GM12873 (cell line): ENCODE results near the gene NTSR2.

Experiments
- TF ChIP-seq, protein P1 (sequence below): IDR thresholded peaks from 2 replicates; pipeline ENCODE4 v1.5.1; 2012; ENCODE audit warnings: low read depth, mild to moderate bottlenecking, moderate library complexity, low read length, control low read depth; ENCODE audit not compliant: insufficient read depth; ENCODE audit errors: missing control alignments

The NTSR2 gene

DNA sequence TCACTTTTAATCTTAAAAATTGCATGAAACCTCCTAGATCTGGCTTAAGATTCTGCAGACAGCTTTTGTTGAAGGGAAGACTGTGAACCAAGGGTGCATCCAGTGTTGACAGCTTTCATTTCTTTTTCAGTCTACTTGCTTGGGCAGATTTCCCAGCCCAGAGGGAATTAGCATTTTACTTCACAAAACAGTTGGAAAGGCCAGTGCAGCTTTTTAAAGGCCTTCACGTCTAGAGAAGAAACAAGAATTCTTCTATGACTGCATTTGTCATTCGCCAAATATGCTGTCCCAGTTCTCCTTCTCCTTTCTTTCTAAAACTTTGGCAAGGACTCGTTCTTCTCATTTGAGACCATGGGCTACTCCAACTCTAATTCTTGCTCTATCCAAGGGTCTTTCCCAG lies 17.4 kb downstream of the NTSR2 start:
- TF ChIP-seq, protein P1, sequence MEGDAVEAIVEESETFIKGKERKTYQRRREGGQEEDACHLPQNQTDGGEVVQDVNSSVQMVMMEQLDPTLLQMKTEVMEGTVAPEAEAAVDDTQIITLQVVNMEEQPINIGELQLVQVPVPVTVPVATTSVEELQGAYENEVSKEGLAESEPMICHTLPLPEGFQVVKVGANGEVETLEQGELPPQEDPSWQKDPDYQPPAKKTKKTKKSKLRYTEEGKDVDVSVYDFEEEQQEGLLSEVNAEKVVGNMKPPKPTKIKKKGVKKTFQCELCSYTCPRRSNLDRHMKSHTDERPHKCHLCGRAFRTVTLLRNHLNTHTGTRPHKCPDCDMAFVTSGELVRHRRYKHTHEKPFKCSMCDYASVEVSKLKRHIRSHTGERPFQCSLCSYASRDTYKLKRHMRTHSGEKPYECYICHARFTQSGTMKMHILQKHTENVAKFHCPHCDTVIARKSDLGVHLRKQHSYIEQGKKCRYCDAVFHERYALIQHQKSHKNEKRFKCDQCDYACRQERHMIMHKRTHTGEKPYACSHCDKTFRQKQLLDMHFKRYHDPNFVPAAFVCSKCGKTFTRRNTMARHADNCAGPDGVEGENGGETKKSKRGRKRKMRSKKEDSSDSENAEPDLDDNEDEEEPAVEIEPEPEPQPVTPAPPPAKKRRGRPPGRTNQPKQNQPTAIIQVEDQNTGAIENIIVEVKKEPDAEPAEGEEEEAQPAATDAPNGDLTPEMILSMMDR: no peak

DNA sequence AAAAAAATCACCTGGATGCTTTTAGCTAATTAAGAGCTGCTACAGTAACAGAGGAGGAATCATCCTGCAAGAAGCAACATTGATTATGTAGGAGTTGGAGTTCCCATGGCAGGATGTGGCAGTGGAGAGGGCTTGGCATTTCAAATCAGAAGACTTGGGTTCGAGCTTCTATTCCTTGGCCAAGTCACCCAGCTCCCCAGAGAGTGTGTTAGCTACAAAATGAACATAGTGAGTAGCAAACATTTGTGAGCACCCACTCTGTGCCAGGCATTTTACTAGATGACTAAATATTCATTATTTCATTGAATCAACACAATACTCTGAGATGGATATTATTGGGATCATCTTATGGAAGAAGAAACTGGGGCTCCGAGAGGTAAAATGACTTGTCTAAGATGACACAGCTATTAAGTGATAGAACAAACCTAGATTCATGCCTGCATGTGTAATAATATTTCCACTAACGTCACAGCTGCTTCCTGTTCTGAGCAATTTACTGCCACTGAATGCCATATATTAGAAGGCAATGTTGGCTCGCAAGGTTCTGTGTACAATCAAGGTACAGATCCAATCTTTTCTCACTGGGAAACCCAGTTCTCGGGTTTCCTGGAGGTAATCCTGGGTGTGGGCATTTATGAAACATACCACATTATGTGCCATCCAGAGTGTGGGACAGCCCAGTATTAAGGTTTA lies 18.0 kb downstream of the NTSR2 start:
- TF ChIP-seq, protein P1: no peak

DNA sequence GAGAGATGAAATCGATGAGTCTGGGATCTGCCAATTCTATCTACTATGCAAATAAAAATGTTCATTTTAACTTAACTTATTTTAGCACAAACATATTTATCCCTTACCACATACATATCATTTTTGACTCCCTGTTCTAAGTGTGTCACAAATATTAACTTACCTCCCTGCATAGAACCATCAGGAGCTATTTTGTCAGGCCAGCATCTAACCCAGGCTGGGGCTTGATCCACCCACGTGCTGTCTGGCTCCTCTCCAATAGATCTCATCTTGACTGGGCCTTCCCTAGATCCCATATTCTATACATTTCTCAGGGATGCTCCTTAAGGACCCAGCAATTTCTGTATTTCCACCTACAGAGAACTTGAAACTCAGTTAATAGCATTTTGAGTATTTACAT lies 20.9 kb downstream of the NTSR2 start:
- TF ChIP-seq, protein P1: no peak

DNA sequence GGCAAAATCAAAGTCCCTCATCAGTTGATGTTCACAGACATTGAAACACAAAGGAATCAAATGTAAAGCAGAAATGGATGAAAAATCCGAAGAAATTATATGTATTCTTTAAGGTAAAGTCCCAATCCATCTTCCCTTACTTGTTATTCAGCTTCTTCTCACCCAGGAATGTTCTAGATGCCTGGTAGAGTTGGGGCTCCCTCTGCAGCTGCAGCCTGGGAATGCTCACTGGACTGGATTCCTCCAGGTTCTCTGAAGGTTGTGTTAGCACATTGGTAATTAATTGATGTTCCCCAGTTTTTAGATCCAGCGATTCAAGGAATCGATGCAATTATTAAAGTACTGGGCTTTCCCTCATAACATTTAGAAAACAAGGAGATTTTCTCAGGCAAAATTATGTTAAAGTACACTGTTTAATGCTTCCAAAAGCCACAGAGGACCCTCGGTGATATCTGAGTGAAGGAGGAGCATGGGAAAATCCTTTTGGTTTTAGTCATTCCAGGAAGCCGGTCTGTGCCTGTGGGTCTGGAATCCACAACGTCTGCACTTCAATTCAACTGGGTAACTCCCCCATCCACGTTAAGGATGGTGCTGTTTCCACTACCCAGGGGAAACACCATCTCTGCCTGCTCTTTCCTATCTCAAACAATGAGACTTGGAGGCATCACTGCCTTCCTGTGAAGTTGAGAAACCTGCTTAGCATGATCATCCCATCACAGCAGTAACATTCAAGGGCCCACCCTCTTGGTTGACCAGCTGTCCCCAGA lies 22.0 kb downstream of the NTSR2 start:
- TF ChIP-seq, protein P1: no peak

DNA sequence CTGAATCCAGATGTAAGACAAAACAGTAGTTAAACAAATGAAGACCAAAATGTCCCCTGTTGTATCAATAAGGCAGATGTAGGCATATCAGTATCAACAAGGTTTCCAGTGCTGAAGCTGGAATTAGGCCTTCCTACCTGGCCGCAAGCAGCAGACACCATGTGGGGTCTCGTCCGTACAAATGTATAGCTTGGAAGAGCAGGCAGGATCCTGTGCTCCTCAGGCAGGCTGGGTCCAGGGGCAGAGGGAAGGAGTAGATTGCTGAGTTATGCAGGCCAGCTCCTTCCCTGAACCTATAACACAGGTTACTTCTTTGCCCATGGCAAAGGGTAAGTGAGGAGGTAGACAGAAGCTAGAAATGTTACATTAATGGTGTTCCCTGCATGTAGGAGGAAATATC lies 23.5 kb downstream of the NTSR2 start:
- TF ChIP-seq, protein P1: no peak

DNA sequence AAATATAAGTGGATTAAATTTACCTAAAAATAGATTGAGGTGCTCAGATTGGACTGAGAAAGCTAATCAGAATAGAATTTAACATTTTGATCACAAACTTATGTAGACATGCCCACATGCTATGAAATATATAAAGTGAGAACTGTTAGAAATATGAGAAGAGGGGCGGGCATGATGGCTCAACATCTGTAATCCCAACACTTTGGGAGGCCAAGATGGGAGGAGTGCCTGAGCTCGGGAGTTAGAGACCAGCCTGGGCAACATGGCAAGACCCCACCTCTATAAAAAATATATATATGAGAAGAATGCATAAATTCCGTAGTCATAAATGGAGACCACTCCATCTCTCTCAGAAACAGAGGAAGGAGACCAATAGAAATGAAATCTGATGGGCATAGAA lies 25.7 kb downstream of the NTSR2 start:
- TF ChIP-seq, protein P1: no peak

DNA sequence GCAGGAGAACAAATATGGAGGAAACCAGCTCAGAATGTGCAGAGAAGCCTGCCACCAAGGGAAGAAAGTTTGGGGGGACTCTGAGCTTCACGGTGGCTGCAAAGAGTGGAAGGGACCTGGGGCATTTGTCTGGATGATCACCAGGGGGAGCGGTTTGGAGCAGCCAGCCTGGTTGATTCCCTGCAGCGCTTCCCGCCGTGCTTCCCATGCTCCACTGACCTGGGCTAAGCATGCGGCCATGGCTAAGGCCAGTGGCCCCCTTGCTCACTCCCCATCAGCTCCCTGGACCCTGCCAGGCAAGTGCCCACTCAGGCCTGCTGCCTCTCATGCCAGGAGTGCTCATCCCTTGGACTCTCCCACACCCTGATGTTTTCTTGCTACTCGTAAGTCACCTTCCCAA lies 27.0 kb downstream of the NTSR2 start:
- TF ChIP-seq, protein P1: no peak
